HG03175 (cell line): ENCODE data around the gene ENTR1.
"Not testable (repeated sequence)": the region's sequence is repeated elsewhere in the genome, so short reads cannot be mapped to it uniquely, and the experiment has no call there.

ENCODE experiments used
- ATAC-seq: cut with Tn5 transposase; IDR thresholded peaks from one replicate; pipeline ENCODE4 v1.9.1; 2021; ENCODE audit warnings: mild to moderate bottlenecking, moderate library complexity; ENCODE audit not compliant: unreplicated experiment

The ENTR1 gene

GRCh38 chr9:136421791-136422190 lies 11.4 kb upstream of the ENTR1 start:
- ATAC-seq = no peak

- ATAC-seq = no peak
Observed at GRCh38 chr9:136419092-136419420, 8.6 kb upstream of the ENTR1 start.

DNA sequence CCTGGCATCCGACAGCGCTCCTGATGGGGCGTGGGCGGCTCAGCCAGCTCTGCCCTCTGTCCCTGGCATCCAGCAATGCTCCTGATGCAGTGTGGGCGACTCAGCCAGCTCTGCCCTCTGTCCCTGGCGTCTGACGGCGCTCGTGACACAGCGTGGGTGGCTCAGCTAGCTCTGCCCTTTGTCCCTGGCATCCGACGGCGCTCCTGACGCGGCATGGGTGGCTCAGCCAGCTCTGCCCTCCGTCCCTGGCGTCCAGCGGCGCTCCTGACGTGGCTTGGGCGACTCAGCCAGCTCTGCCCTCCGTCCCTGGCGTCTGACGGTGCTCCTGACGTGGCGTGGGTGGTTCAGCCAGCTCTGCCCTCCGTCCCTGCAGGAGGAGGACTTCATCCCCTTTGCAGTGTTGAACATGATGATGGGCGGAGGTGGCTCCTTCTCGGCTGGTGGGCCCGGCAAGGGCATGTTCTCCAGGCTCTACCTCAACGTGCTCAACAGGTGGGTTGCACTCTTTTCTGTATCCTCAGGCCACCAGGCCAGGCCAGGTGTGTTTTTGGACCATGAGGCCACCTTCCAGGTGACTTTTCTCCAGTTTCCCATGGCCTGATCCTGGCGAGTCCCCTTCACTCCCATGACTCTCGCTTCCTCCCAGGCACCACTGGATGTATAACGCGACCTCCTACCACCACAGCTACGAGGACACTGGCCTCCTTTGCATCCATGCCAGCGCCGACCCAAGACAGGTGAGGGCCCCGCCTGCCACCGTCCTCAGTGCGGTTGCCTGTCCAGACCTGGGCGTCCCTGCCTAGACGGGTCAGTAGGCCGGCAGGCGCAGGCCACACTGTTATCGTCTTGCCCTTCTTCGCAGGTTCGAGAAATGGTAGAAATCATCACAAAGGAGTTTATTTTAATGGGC lies 8.0 kb upstream of the ENTR1 start:
- no peak for ATAC-seq

- ATAC-seq = no peak
Observed at GRCh38 chr9:136416914-136417313, 6.5 kb upstream of the ENTR1 start.

- ATAC-seq = no peak
Observed at GRCh38 chr9:136416427-136416826, 6.0 kb upstream of the ENTR1 start.

GRCh38 chr9:136412962-136413361 lies 2.5 kb upstream of the ENTR1 start:
- ATAC-seq = no peak

GRCh38 chr9:136411378-136411777 lies 964 bp upstream of the ENTR1 start:
- ATAC-seq = no peak

- peak; percentile 20 for ATAC-seq
Observed at GRCh38 chr9:136409557-136410455, 608 bp downstream of the ENTR1 start.

DNA sequence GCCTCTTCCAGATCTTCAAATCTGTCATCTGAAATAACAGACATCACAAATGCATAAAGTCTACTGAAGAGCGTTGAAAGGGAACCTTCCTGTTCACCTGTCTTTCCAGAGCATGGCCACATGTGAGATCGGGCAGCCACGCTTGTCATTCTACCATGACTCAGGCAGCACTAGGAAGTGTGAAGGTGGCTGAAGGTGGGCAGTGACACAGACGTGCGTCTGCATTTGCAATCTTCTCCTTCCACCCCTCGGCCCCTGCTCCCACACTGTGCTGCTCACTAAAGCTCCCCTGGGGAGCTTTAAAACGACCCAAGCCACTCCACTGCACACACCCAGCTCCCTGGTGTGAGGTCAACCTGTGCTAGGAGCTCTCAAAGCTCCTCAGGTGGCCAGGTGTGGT lies 2.5 kb downstream of the ENTR1 start:
- no peak for ATAC-seq

DNA sequence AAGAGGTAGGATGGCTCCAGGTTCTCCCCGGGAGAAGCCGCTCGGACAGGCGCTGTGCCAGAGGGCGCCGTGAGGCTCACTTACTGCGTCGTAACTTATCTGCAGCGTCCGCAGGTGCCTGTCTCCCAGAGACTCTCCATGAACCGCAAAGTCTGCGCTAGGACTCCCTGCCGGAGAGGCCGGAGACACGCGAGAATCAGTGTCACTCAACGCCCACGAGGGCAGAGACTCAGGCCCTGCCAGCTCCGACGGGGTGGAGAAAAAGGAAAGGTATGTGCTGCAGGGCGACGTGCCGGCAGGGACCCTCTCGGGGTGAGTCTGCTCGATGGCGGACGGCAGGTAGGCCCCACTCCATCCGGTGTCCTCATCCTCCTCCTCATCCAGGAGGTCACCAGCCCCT lies 3.4 kb downstream of the ENTR1 start:
- not testable (repeated sequence) for ATAC-seq

DNA sequence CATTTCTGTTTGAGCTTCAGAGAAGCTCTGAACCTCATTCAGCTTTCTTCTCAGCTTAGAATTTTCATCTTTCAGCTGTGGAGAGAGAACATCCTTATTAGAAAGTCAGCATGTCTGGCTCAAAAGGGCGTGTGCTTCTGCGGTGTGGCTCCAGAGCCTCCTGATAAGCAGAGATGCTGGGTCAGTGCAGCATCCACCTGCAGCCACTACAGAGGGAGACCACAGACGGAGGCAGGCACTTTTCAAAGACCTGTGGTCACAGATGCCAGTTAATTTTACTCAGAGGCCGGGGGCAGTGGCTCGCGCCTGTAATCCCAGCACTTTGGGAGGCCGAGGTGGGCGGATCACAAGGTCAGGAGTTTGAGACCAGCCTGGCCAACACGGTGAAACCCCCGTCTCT lies 4.5 kb downstream of the ENTR1 start:
- not testable (repeated sequence) for ATAC-seq

- ATAC-seq = no peak
Observed at GRCh38 chr9:136405481-136405880, 4.9 kb downstream of the ENTR1 start.

DNA sequence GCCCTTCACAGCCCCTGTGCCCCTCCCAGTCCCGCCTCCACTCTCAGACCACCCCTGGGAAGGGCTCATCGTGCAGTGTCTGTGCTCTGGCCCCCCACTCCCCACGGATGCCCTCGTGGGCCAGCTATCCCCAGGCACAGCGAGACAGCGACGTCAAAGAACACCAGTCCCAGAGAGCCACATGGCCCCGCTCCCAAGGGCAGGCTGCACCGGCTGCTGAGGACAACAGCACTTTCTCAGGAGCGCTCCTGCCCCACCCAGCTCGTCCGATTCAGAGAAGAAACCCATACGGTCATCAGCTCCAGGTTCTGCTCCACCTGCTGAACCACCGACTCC lies 5.6 kb downstream of the ENTR1 start:
- no peak for ATAC-seq

GRCh38 chr9:136403915-136404800 lies 6.3 kb downstream of the ENTR1 start:
- no peak for ATAC-seq

DNA sequence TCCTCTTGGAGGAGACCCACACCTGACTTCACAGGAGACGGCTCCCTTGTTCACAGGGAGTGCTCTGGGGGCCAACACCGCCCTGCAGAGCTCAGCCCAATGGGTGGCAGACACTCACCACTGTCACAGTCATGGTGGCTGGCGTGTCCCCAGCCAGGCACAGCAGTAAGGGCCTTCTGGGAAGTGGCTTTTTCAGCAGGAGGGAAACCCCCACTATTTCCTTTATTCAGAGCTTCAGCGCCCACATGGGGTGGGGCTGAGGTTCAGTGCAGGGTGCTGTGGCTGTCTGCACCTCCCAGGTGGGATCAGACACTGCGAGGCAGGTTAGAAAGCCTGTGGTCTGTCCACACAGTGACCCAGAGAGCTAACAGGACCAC lies 6.9 kb downstream of the ENTR1 start:
- no peak for ATAC-seq

DNA sequence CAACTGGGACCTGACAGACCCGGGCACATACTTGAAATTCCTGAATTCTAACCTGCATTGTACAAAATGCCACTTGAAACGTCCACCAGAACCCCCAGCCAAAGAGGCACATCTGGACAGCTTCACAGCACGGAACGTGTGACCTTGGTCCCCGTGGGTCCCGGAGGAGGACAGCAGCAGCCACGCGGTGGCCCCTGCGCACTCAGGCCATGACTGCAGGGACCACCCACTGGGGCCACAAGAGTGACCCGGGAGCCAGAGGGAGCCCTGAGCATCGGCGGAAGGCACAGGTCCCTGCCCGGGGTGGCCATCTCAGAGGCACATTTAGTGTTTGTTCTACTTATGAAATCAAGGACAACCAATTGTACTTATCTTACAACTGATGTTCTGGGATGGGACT lies 8.3 kb downstream of the ENTR1 start:
- no peak for ATAC-seq

DNA sequence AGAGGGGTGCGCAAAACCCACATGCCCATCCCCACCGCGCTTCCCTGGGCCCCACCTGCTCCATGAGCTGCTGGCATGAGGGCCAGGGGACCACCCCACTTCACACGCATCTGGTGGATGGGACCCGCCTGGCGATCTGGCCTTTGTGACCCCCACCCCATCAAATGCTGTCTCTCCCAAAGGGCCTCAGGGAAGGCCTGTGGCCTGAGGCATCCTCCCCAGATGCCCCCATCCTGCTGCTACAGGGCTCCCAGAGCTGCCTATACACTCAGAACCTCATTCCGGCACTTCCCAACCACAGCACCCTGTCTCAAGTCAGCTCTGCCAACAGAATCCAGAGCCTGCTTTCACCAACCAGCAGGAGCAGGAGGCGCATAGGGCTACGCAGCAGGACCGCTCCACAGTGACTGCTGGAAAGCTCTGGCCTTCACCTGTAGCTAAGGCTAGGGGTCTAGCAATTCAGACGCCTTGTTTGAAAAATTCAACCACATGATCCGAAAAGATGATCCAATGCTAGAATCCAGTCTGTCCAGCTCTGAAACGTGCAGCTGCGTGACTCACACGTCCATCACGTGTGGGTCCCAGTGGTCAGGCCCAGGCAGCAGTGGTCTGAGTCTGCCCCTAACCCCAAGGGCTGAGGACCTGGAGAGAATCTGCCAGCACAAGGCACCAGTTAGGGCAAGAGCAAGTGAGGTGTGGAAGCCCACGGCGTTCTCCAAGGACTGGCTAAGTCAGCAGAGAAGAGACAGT lies 9.1 kb downstream of the ENTR1 start:
- no peak for ATAC-seq

DNA sequence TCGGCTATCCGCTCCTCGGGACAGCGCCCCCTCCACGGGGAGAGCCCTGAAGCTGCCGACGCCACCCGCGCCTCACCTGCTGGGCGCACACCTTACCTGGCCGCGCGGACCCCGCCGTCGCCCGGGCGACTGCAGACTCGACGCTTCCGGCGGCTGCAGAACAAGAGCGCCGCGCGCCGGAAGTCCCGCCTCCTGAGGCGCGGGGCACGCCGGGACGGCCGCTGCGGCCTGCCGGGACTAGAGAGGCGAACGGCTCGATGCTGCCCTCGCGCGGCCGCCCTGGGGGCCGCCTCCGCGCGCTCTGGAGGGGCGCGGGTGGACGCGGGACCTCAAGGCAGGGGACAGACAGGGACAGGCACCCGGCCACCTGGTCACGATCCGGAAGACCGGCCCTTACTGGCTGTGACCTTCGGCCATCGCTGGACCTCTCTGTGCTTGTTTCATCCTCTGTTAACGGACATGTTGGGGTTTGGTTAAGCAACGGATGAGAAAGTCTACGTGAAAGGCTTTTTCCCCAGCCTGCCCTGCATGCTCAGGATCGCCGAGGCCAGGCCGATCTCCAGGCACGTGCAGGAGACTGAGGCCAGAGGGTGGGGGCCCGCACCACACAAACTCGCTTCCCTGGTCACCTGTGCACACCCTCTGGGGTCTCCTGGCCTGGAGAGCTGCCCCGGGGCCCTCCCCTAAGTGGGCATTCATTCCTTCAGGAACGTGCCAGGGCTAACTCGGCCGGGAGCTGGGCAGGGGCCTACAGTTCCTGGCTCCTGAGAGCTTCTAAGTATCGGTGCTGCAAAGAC lies 10.2 kb downstream of the ENTR1 start, which contains the start of gene SNAPC4:
Gene SNAPC4 (minus strand): TSS at position 133 of the 797 bp plus-strand sequence. CDS start 1,742 bp downstream, outside the sequence.
- peak; percentile 79 for ATAC-seq
